ENCODE measurements around the gene KCNQ1.
"Not testable (repeated sequence)": the region's sequence is repeated elsewhere in the genome, so short reads cannot be mapped to it uniquely, and the experiment has no call there.

Gene KCNQ1

GRCh38 chr11:2590131-2590964, 145.5 kb downstream of the KCNQ1 start:
- no peak for DNase-seq (ENCODE audit: low read depth in 2 of 2, low spot score in 1 of 2)

- DNase-seq (ENCODE audit: low read depth in 2 of 2, low spot score in 1 of 2), result no peak
These were observed 146.4 kb downstream of the KCNQ1 start for GRCh38 chr11:2590965-2591754.

- DNase-seq (ENCODE audit: low read depth in 2 of 2, low spot score in 1 of 2), result no peak
These were observed 147.0 kb downstream of the KCNQ1 start for GRCh38 chr11:2591805-2592204.

- DNase-seq (ENCODE audit: low read depth in 2 of 2, low spot score in 1 of 2), result no peak
These were observed 148.0 kb downstream of the KCNQ1 start for GRCh38 chr11:2592559-2593392.

GRCh38 chr11:2593393-2593950, 148.7 kb downstream of the KCNQ1 start:
- no peak for DNase-seq (ENCODE audit: low read depth in 2 of 2, low spot score in 1 of 2)

GRCh38 chr11:2594267-2594666, 149.5 kb downstream of the KCNQ1 start:
- no peak for DNase-seq (ENCODE audit: low read depth in 2 of 2, low spot score in 1 of 2)

GRCh38 chr11:2595204-2595603, 150.4 kb downstream of the KCNQ1 start:
- DNase-seq (ENCODE audit: low read depth in 2 of 2, low spot score in 1 of 2), result no peak

GRCh38 chr11:2599561-2600189, 154.9 kb downstream of the KCNQ1 start:
- DNase-seq (ENCODE audit: low read depth in 2 of 2, low spot score in 1 of 2), result no peak

GRCh38 chr11:2609345-2609744, 164.5 kb downstream of the KCNQ1 start:
- no peak for DNase-seq (ENCODE audit: low read depth in 2 of 2, low spot score in 1 of 2)

- DNase-seq (ENCODE audit: low read depth in 2 of 2, low spot score in 1 of 2), result no peak
These were observed 168.2 kb downstream of the KCNQ1 start for GRCh38 chr11:2612884-2613571.

- no peak for DNase-seq (ENCODE audit: low read depth in 2 of 2, low spot score in 1 of 2)
These were observed 177.1 kb downstream of the KCNQ1 start for GRCh38 chr11:2621894-2622293.

- no peak for DNase-seq (ENCODE audit: low read depth in 2 of 2, low spot score in 1 of 2)
These were observed 180.4 kb downstream of the KCNQ1 start for GRCh38 chr11:2625183-2625582.

- DNase-seq (ENCODE audit: low read depth in 2 of 2, low spot score in 1 of 2), result no peak
These were observed 185.9 kb downstream of the KCNQ1 start for GRCh38 chr11:2630679-2631078.

GRCh38 chr11:2631161-2631560, 186.4 kb downstream of the KCNQ1 start:
- DNase-seq (ENCODE audit: low read depth in 2 of 2, low spot score in 1 of 2), result no peak

GRCh38 chr11:2639763-2640162, 195.0 kb downstream of the KCNQ1 start:
- DNase-seq (ENCODE audit: low read depth in 2 of 2, low spot score in 1 of 2), result not testable (repeated sequence)

- DNase-seq (ENCODE audit: low read depth in 2 of 2, low spot score in 1 of 2), result no peak
These were observed 196.8 kb downstream of the KCNQ1 start for GRCh38 chr11:2641623-2642022.

- no peak for DNase-seq (ENCODE audit: low read depth in 2 of 2, low spot score in 1 of 2)
These were observed 198.9 kb downstream of the KCNQ1 start for GRCh38 chr11:2643746-2644145.

- no peak for DNase-seq (ENCODE audit: low read depth in 2 of 2, low spot score in 1 of 2)
These were observed 200.3 kb downstream of the KCNQ1 start for GRCh38 chr11:2644844-2645778.

- no peak for DNase-seq (ENCODE audit: low read depth in 2 of 2, low spot score in 1 of 2)
These were observed 200.9 kb downstream of the KCNQ1 start for GRCh38 chr11:2645779-2646118.

Data from stimulated activated CD8-positive, alpha-beta memory T cell treated with anti-CD3 and anti-CD28 coated beads, Interleukin-4, amount 100 ng/mL, for 4 hours (primary cell).